Measurements from ENCODE around the gene DEXI. TPM values are rescaled to one million over a fixed set of nuclear protein-coding genes. Genes with fewer than 3 reads are reported as not detected.

Gene DEXI
- polyA plus RNA-seq, 3 donors, result 4.9 to 10.8 (median 6.8) TPM

DNA sequence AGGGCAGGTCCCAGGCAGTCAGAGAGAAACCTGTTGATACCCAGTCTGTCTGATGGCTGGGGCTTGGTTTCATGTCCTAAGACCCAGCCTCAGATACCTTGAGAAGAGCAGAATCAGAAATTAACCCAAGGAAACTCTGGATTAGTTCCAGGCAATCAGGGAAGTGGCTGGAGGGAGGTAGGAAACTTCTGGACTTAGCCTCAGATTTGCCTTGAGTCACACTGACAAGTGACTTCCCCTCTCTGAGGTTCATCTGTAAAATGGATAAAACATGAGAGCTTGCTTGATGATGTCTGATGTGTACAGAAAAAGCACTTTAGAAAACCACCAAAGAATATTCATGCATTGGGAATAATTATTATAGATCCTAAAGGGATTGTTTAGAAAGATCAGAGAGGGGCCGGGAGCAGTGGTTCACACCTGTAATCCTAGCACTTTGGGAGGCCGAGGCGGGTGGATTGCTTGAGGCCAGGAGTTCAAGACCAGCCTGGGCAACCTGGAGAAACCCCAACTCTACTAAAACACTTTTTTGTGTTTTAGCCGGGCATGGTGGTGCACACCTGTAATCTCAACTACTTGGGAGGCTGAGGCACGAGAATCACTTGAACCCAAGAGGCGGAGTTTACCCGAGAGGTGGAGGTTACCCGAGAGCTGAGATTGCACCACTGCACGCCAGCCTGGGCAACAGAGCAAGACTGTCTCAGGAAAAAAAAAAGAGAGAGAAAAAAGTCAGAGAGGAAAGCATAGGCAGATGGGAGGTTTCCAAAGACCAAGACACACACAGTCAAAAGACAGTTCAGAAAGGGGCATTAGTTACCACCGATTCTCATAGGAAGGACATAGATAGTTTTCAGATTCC lies 61.4 kb downstream of the DEXI start:
- H3K4me2 ChIP-seq (replicated peaks; ENCODE audit: extremely low read depth, low read length, poor library complexity, severe bottlenecking), result peak overlapping the region; percentile 82
- H3K27ac ChIP-seq (ENCODE audit: low read depth in 1 of 2, low read length in 2 of 2), result peak overlapping the region; percentile 62 to 85
- Mint-ChIP-seq H3K27me3 (ENCODE audit: low read depth in 3 of 3) (peaks cover 0 to 2% (median 0%) of the 10 kb centered on the region in 3 donors), H3K36me3 (peaks cover 31% of the 10 kb centered on the region in 2 donors), H3K4me1 (peaks cover 86% of the 10 kb centered on the region), H3K4me3 (peak overlapping the region; percentile 93 to 97), H3K9me3 (peaks cover 0 to 3% (median 0%) of the 10 kb centered on the region in 7 donors), H3K27ac (peak overlapping the region; percentile 74 to 92 (median 86))
- peaks cover 89% of the 10 kb centered on the region for H3K79me2 ChIP-seq (ENCODE audit: insufficient read depth, low read length)
- no peaks in the 10 kb centered on the region for H3K9me3 ChIP-seq (replicated peaks in 1 of 2; ENCODE audit: control insufficient read depth in 1 of 2, insufficient read depth in 1 of 2, low read length in 2 of 2)
- H3K27me3 ChIP-seq (ENCODE audit: control insufficient read depth in 2 of 2, insufficient read depth in 2 of 2, low read length in 2 of 2), result no peaks in the 10 kb centered on the region
- H3K4me3 ChIP-seq (replicated peaks in 1 of 3; ENCODE audit: low read depth in 2 of 3, low read length in 3 of 3), result peak overlapping the region; percentile 82 to 96 (median 94)
- H3K36me3 ChIP-seq (replicated peaks in 1 of 2; ENCODE audit: control insufficient read depth in 1 of 2, insufficient read depth in 2 of 2, low read length in 2 of 2), result peaks cover 20 to 25% of the 10 kb centered on the region in 2 donors
- intact Hi-C loops (cut with micrococcal nuclease), result loop anchor here in 1 of 2 donors (2.0 kb wide), 1 partner anchor 34 kb away; no protein-coding TSS in a partner anchor
- peak; percentile 39 to 70 (median 67) for DNase-seq
- 64% methylated on average over 5 of the region's 10 CpGs for WGBS (ENCODE audit: insufficient coverage)
- H3K4me1 ChIP-seq (ENCODE audit: control insufficient read depth in 1 of 2, insufficient read depth in 2 of 2, low read length in 2 of 2), result peaks cover 88 to 94% of the 10 kb centered on the region in 2 donors
- TF ChIP-seq, protein P1, sequence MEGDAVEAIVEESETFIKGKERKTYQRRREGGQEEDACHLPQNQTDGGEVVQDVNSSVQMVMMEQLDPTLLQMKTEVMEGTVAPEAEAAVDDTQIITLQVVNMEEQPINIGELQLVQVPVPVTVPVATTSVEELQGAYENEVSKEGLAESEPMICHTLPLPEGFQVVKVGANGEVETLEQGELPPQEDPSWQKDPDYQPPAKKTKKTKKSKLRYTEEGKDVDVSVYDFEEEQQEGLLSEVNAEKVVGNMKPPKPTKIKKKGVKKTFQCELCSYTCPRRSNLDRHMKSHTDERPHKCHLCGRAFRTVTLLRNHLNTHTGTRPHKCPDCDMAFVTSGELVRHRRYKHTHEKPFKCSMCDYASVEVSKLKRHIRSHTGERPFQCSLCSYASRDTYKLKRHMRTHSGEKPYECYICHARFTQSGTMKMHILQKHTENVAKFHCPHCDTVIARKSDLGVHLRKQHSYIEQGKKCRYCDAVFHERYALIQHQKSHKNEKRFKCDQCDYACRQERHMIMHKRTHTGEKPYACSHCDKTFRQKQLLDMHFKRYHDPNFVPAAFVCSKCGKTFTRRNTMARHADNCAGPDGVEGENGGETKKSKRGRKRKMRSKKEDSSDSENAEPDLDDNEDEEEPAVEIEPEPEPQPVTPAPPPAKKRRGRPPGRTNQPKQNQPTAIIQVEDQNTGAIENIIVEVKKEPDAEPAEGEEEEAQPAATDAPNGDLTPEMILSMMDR (IDR thresholded peaks at IDR 0.05), result no peak
- H2AFZ ChIP-seq (ENCODE audit: insufficient read depth, low read depth, low read length, poor library complexity, severe bottlenecking), result no peak overlapping the region
- H4K20me1 ChIP-seq (ENCODE audit: insufficient read depth, low read length), result peaks cover 69% of the 10 kb centered on the region
- H3K9ac ChIP-seq (ENCODE audit: insufficient read depth, low read length, poor library complexity, severe bottlenecking), result peak overlapping the region; percentile 72

DNA sequence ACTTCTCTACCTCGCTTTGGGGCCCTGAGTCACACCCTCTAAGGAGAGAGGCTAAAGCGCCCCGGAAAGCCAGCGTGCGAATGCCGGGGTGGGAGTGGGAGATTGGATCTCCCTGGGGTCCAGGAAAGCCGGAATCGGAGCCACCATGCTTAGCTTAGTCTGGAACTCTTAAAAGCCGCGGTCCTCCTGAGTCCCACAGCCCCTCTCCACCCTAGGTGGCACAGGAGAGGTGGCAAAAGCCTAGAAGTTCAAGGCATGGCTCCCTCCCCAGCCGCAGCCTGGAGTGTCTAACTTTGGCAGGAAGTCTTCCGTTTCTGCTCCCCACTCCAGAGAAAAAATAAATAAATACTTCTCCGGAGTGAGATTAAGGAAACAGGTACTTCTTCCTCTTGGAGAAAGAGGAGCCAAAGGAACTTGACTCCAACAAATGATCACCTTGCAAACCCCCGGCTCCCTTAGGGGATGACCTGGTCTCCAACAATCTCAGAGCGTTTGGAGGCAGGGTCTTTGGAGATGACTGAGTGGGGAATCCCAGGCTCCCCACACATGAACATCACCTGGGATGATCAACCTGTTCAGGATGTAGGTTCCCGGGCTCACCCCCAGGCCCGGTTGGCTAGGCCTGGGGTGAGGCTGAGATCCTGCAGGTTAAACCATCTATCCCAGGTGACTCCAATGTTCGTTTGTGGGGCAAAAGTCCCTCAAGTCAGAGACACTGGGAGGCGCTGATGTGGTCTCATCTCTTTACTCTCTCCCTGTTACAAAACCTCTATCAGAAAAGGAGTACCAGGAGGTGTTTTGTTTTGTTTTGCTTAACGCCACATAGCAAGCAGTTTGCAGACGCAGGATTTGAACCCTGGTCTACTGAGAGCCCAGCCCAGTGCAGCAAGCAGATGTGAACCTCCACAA lies 62.3 kb downstream of the DEXI start:
- H3K79me2 ChIP-seq (ENCODE audit: insufficient read depth, low read length), result peaks cover 80% of the 10 kb centered on the region

More for the DNA sequence above, 62.3 kb downstream of the DEXI start:
- Histone ChIP-seq H3K36me3 (replicated peaks in 1 of 2; ENCODE audit: control insufficient read depth in 1 of 2, insufficient read depth in 2 of 2, low read length in 2 of 2) (peaks cover 20 to 25% of the 10 kb centered on the region in 2 donors), H4K20me1 (ENCODE audit: insufficient read depth, low read length) (peaks cover 60% of the 10 kb centered on the region), H3K9me3 (replicated peaks in 1 of 2; ENCODE audit: control insufficient read depth in 1 of 2, insufficient read depth in 1 of 2, low read length in 2 of 2) (no peaks in the 10 kb centered on the region), H3K27me3 (ENCODE audit: control insufficient read depth in 2 of 2, insufficient read depth in 2 of 2, low read length in 2 of 2) (no peaks in the 10 kb centered on the region), H3K9ac (ENCODE audit: insufficient read depth, low read length, poor library complexity, severe bottlenecking) (peak overlapping the region; percentile 72), H3K4me1 (ENCODE audit: control insufficient read depth in 1 of 2, insufficient read depth in 2 of 2, low read length in 2 of 2) (peaks cover 88 to 94% of the 10 kb centered on the region in 2 donors), H2AFZ (ENCODE audit: insufficient read depth, low read depth, low read length, poor library complexity, severe bottlenecking) (peak overlapping the region; percentile 66), H3K4me3 (replicated peaks in 1 of 3; ENCODE audit: low read depth in 2 of 3, low read length in 3 of 3) (peak overlapping the region; percentile 82 to 96 (median 94)), H3K4me2 (replicated peaks; ENCODE audit: extremely low read depth, low read length, poor library complexity, severe bottlenecking) (peak overlapping the region; percentile 82), H3K27ac (ENCODE audit: low read depth in 1 of 2, low read length in 2 of 2) (peak overlapping the region; percentile 62 to 85)
- Mint-ChIP-seq H3K36me3 (peaks cover 30 to 31% of the 10 kb centered on the region in 2 donors), H3K9me3 (peaks cover 0 to 3% (median 0%) of the 10 kb centered on the region in 7 donors), H3K4me1 (peaks cover 86% of the 10 kb centered on the region), H3K27ac (peak overlapping the region; percentile 91 to 97 (median 95)), H3K4me3 (peak overlapping the region; percentile 93 to 97), H3K27me3 (ENCODE audit: low read depth in 3 of 3) (peaks cover 0 to 2% (median 0%) of the 10 kb centered on the region in 3 donors)
- 23% methylated on average over 6 of the region's 21 CpGs for WGBS (ENCODE audit: insufficient coverage)
- TF ChIP-seq, protein P1 (IDR thresholded peaks at IDR 0.05), result no peak
- intact Hi-C loops (cut with micrococcal nuclease), result loop anchor here (2.0 to 5.0 kb wide), 4 partner anchors 15 to 128 kb away; no protein-coding TSS in a partner anchor
- DNase-seq, result no peak

All from CD14-positive monocyte (primary cell).